WTC11 (cell line): ENCODE data around the gene MYO16. TPM values are rescaled to one million over a fixed set of nuclear protein-coding genes. Genes with fewer than 3 reads are reported as not detected.
"Not testable (repeated sequence)": the region's sequence is repeated elsewhere in the genome, so short reads cannot be mapped to it uniquely, and the experiment has no call there.

Source experiments
- ATAC-seq: fragments of 200-7000 bp; cut with Tn5 transposase; 2 replicates; pipeline ENCODE4 v1.10.0; 2021; ENCODE audit warnings: mild to moderate bottlenecking, moderate library complexity
- CTCF ChIA-PET: fragments of 300-600 bp; sonication (Branson Sonifier 250); formaldehyde crosslinking; loops from one replicate; lab custom pipeline; 2021; ENCODE audit warnings: antibody characterized with exemption; lab: Charles Lee
- POLR2A ChIA-PET: fragments of 350-600 bp; sonication (Branson Sonifier 250); formaldehyde crosslinking; loops from one replicate; lab custom pipeline; 2021; ENCODE audit warnings: antibody characterized with exemption; lab: Charles Lee
- DNase-seq: peaks from one replicate; pipeline ENCODE4 v3.0.0; 2021; ENCODE audit warnings: low spot score
- H3K27ac Mint-ChIP-seq: 2 replicates; pipeline ENCODE4 v1.8.0; 2021; ENCODE audit warnings: mixed read lengths
- H3K27me3 Mint-ChIP-seq: 2 replicates; pipeline ENCODE4 v1.8.0; 2021; ENCODE audit warnings: low read depth, mild to moderate bottlenecking, moderate library complexity, mixed read lengths
- H3K36me3 Mint-ChIP-seq: 2 replicates; pipeline ENCODE4 v1.8.0; 2021; ENCODE audit warnings: mixed read lengths
- H3K4me1 Mint-ChIP-seq: 2 replicates; pipeline ENCODE4 v1.8.0; 2022; ENCODE audit warnings: mixed read lengths
- H3K4me3 Mint-ChIP-seq: 2 replicates; pipeline ENCODE4 v1.8.0; 2021; ENCODE audit warnings: mild to moderate bottlenecking, moderate library complexity, mixed read lengths
- H3K9me3 Mint-ChIP-seq: 2 replicates; pipeline ENCODE4 v1.8.0; 2021; ENCODE audit warnings: mixed read lengths
- AR ChIP-seq: fragments of 250-450 bp; sonication (Bioruptor Pico); IDR thresholded peaks from 2 replicates; pipeline ENCODE4 v1.9.0; 2021; ENCODE audit warnings: mild to moderate bottlenecking
- ATF6 ChIP-seq: sonication (generic); formaldehyde crosslinking; IDR thresholded peaks from 2 replicates; pipeline ENCODE4 v1.8.1; 2023; ENCODE audit warnings: mild to moderate bottlenecking, missing genetic modification reagents
- CDX4 ChIP-seq: fragments of 250-450 bp; sonication (Bioruptor Pico); IDR thresholded peaks from 2 replicates; pipeline ENCODE4 v1.9.0; 2021; ENCODE audit warnings: moderate library complexity, mild to moderate bottlenecking, inconsistent platforms, borderline replicate concordance
- MYBL2 ChIP-seq: sonication (generic); formaldehyde crosslinking; IDR thresholded peaks from 2 replicates; pipeline ENCODE4 v1.8.1; 2023; ENCODE audit warnings: mild to moderate bottlenecking, moderate library complexity, missing genetic modification reagents
- NFATC4 ChIP-seq: fragments of 250-450 bp; sonication (Bioruptor Pico); IDR thresholded peaks from 2 replicates; pipeline ENCODE4 v1.9.0; 2021; ENCODE audit warnings: mild to moderate bottlenecking
- NFE2L1 ChIP-seq: sonication (generic); formaldehyde crosslinking; IDR thresholded peaks from 2 replicates; pipeline ENCODE4 v1.8.1; 2023; ENCODE audit warnings: missing genetic modification reagents
- NR2C2 ChIP-seq: sonication (generic); formaldehyde crosslinking; IDR thresholded peaks from 2 replicates; pipeline ENCODE4 v1.8.0; 2022; ENCODE audit warnings: mild to moderate bottlenecking, missing genetic modification reagents
- PRDM15 ChIP-seq: sonication (generic); formaldehyde crosslinking; IDR thresholded peaks from 2 replicates; pipeline ENCODE4 v1.8.0; 2022; ENCODE audit warnings: missing genetic modification reagents
- PREB ChIP-seq: sonication (generic); formaldehyde crosslinking; IDR thresholded peaks from 2 replicates; pipeline ENCODE4 v1.8.1; 2022; ENCODE audit warnings: mild to moderate bottlenecking, missing genetic modification reagents, moderate library complexity, borderline replicate concordance
- RELA ChIP-seq: sonication (generic); formaldehyde crosslinking; IDR thresholded peaks from 2 replicates; pipeline ENCODE4 v1.8.1; 2022; ENCODE audit warnings: missing genetic modification reagents, mild to moderate bottlenecking, borderline replicate concordance
- SOX15 ChIP-seq: fragments of 250-450 bp; sonication (Bioruptor Pico); IDR thresholded peaks from 2 replicates; pipeline ENCODE4 v1.9.0; 2021; ENCODE audit warnings: mild to moderate bottlenecking
- TEAD1 ChIP-seq: sonication (generic); formaldehyde crosslinking; IDR thresholded peaks from 2 replicates; pipeline ENCODE4 v1.8.0; 2022; ENCODE audit warnings: mild to moderate bottlenecking, missing genetic modification reagents
- TP53 ChIP-seq: sonication (generic); formaldehyde crosslinking; IDR thresholded peaks from 2 replicates; pipeline ENCODE4 v1.8.1; 2023; ENCODE audit warnings: mild to moderate bottlenecking, missing genetic modification reagents
- ZBTB21 ChIP-seq: sonication (generic); formaldehyde crosslinking; IDR thresholded peaks from 2 replicates; pipeline ENCODE4 v1.8.1; 2023; ENCODE audit warnings: mild to moderate bottlenecking, missing genetic modification reagents, borderline replicate concordance
- ZNF219 ChIP-seq: sonication (generic); formaldehyde crosslinking; IDR thresholded peaks from 2 replicates; pipeline ENCODE4 v1.8.0; 2023; ENCODE audit warnings: missing genetic modification reagents, mild to moderate bottlenecking, borderline replicate concordance
- ZNF416 ChIP-seq: fragments of 250-450 bp; sonication (Bioruptor Pico); IDR thresholded peaks from 2 replicates; pipeline ENCODE4 v1.9.0; 2021; ENCODE audit warnings: mild to moderate bottlenecking, inconsistent platforms
- ZNF512 ChIP-seq: sonication (generic); formaldehyde crosslinking; IDR thresholded peaks from 2 replicates; pipeline ENCODE4 v1.8.1; 2022; ENCODE audit warnings: missing genetic modification reagents, borderline replicate concordance
- ZSCAN18 ChIP-seq: fragments of 250-450 bp; sonication (Bioruptor Pico); IDR thresholded peaks from 2 replicates; pipeline ENCODE4 v2.1.2; 2022; ENCODE audit warnings: mild to moderate bottlenecking, moderate library complexity
- total RNA-seq: library from RNA; stranded (reverse); gene quantifications from 3 replicates; pipeline ENCODE4 v1.2.3, GENCODE V29; 2021

The MYO16 gene
- total RNA-seq, 1 experiment from 2014 or later, result 0.09 TPM

GRCh38 chr13:109090796-109091195 is 461.4 kb downstream of the MYO16 start:
- Mint-ChIP-seq H3K4me3 (no peak overlapping the region), H3K27me3 (no peaks in the 10 kb centered on the region), H3K36me3 (peaks cover 3% of the 10 kb centered on the region; the same call in 1 of the 2 replicates), H3K4me1 (peaks cover 10% of the 10 kb centered on the region), H3K9me3 (peaks cover 16% of the 10 kb centered on the region), H3K27ac (no peak overlapping the region)
- no peak for DNase-seq
- ATAC-seq, result no peak
- TF ChIP-seq TEAD1 (CRISPR knock-in tag), result no peak
- TF ChIP-seq NFE2L1, result no peak
- no peak for TF ChIP-seq PREB (CRISPR knock-in tag)
- no peak for TF ChIP-seq CDX4 (CRISPR knock-in tag)
- no peak for TF ChIP-seq NR2C2 (CRISPR knock-in tag)
- TF ChIP-seq TP53 (CRISPR knock-in tag), result no peak
- no peak for TF ChIP-seq ZNF512 (CRISPR knock-in tag)
- TF ChIP-seq NFATC4 (CRISPR knock-in tag), result no peak
- TF ChIP-seq ATF6 (CRISPR knock-in tag), result no peak
- TF ChIP-seq ZBTB21 (CRISPR knock-in tag), result no peak
- TF ChIP-seq ZNF219, result no peak
- no peak for TF ChIP-seq SOX15 (CRISPR knock-in tag)
- TF ChIP-seq AR (CRISPR knock-in tag), result no peak
- ChIA-PET POLR2A (no interaction called here), CTCF (no interaction called here)

GRCh38 chr13:109091249-109091648 is 461.8 kb downstream of the MYO16 start:
- Mint-ChIP-seq H3K9me3 (peaks cover 16% of the 10 kb centered on the region), H3K4me3 (no peak overlapping the region), H3K4me1 (peaks cover 10% of the 10 kb centered on the region), H3K27me3 (no peaks in the 10 kb centered on the region), H3K27ac (no peak overlapping the region), H3K36me3 (peaks cover 3% of the 10 kb centered on the region; the same call in 1 of the 2 replicates)
- TF ChIP-seq RELA (CRISPR knock-in tag), result no peak
- no peak for TF ChIP-seq ZSCAN18 (CRISPR knock-in tag)
- no peak for TF ChIP-seq MYBL2 (CRISPR knock-in tag)
- no peak for TF ChIP-seq ZNF416 (CRISPR knock-in tag)
- TF ChIP-seq PRDM15 (CRISPR knock-in tag), result no peak
- ChIA-PET POLR2A (no interaction called here), CTCF (no interaction called here)
- ATAC-seq (no peak), DNase-seq (no peak)

GRCh38 chr13:109092186-109092585 is 462.8 kb downstream of the MYO16 start:
- CTCF ChIA-PET, ATAC-seq, H3K36me3 Mint-ChIP-seq, POLR2A ChIA-PET, H3K27me3 Mint-ChIP-seq, DNase-seq, H3K4me3 Mint-ChIP-seq, H3K27ac Mint-ChIP-seq: not testable (repeated sequence)
- Mint-ChIP-seq H3K4me1 (peaks cover 10% of the 10 kb centered on the region), H3K9me3 (peaks cover 16% of the 10 kb centered on the region)
